ENCODE measurements around the gene MICALL2.

DNA sequence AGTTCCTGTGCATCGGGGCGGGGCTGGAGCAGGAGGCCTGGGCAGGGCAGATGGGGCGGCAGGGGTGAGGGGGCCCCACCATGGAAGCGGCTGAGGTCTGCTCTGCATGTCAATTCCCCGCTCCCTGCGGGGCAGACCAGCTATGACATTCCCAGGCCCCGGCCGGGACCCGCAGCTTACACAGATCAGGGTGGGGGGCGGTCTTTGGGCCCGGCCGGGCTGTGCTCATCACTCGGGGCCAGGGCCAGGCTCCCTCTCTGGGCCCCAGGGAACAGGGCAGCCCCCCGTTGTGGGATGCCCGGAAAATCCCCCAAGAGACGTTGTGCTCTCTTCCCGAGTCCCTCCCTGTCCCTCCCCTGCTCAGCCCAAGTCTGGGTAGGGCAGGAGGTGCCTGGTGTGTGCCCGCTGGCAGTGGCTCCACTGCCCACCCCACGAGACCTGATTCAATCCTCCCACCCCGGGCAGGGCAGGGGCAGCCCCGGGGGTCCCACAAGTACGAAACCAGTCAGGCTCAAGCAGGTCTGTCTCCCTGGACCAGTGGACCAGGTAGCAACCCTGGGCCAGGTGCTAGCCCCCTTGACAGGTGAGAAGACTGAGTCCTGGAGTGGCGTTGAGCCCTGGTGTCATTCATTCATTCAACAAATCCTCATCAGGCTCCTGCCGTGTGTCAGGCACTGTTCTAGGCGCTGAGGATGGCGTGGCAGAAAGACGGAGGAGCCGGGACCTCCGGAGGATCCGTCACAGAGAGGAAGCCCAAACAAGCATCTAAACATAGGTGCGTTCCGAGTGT is 29.0 kb downstream of the MICALL2 start:
- TF ChIP-seq POLR2A (IDR thresholded peaks at IDR 0.05; ENCODE audit: extremely low read depth, insufficient read length): no peak
- TF ChIP-seq, protein P1, sequence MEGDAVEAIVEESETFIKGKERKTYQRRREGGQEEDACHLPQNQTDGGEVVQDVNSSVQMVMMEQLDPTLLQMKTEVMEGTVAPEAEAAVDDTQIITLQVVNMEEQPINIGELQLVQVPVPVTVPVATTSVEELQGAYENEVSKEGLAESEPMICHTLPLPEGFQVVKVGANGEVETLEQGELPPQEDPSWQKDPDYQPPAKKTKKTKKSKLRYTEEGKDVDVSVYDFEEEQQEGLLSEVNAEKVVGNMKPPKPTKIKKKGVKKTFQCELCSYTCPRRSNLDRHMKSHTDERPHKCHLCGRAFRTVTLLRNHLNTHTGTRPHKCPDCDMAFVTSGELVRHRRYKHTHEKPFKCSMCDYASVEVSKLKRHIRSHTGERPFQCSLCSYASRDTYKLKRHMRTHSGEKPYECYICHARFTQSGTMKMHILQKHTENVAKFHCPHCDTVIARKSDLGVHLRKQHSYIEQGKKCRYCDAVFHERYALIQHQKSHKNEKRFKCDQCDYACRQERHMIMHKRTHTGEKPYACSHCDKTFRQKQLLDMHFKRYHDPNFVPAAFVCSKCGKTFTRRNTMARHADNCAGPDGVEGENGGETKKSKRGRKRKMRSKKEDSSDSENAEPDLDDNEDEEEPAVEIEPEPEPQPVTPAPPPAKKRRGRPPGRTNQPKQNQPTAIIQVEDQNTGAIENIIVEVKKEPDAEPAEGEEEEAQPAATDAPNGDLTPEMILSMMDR (IDR thresholded peaks at IDR 0.05; ENCODE audit: low read depth, low read length): no peak

Measured in NB4 (cell line).